Loucy (cell line): ENCODE measurements around the gene GALNT5.

Experiments
- EZH2phosphoT487 ChIP-seq: fragments of 200-600 bp; IDR thresholded peaks from 2 replicates; pipeline ENCODE4 v1.6.1; 2018; ENCODE audit warnings: antibody characterized with exemption, mild to moderate bottlenecking, moderate library complexity, borderline replicate concordance
- TF ChIP-seq, protein P1 (sequence below): fragments of 200-600 bp; sonication (generic); conservative IDR thresholded peaks from 2 replicates; pipeline ENCODE4 v1.5.1; 2014; ENCODE audit warnings: mild to moderate bottlenecking, antibody characterized with exemption, low read length

DNA sequence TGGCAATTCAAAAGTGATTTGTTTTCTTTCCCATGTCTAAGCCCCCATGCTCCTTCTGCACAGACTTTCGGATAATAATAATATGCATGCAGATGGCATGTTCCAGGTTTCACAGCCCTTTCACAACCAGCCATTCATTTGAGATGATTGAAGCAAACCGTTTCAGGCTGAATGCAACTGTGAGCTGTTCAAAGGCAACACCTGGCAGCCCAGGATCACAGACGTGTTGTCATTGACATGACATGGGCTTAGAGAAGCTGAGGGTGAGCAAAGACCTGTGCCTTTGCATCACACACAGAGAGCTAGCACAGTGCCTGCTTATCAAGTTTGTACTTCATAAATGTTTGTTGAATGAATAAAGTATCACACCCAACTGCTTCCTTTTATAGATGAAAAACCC, 80.5 kb downstream of the GALNT5 start:
- TF ChIP-seq, protein P1, sequence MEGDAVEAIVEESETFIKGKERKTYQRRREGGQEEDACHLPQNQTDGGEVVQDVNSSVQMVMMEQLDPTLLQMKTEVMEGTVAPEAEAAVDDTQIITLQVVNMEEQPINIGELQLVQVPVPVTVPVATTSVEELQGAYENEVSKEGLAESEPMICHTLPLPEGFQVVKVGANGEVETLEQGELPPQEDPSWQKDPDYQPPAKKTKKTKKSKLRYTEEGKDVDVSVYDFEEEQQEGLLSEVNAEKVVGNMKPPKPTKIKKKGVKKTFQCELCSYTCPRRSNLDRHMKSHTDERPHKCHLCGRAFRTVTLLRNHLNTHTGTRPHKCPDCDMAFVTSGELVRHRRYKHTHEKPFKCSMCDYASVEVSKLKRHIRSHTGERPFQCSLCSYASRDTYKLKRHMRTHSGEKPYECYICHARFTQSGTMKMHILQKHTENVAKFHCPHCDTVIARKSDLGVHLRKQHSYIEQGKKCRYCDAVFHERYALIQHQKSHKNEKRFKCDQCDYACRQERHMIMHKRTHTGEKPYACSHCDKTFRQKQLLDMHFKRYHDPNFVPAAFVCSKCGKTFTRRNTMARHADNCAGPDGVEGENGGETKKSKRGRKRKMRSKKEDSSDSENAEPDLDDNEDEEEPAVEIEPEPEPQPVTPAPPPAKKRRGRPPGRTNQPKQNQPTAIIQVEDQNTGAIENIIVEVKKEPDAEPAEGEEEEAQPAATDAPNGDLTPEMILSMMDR: no peak
- TF ChIP-seq EZH2phosphoT487: no peak
